Measurements from ENCODE around the gene PRKG1.
"Not testable (repeated sequence)": the region's sequence is repeated elsewhere in the genome, so short reads cannot be mapped to it uniquely, and the experiment has no call there.

The PRKG1 gene

DNA sequence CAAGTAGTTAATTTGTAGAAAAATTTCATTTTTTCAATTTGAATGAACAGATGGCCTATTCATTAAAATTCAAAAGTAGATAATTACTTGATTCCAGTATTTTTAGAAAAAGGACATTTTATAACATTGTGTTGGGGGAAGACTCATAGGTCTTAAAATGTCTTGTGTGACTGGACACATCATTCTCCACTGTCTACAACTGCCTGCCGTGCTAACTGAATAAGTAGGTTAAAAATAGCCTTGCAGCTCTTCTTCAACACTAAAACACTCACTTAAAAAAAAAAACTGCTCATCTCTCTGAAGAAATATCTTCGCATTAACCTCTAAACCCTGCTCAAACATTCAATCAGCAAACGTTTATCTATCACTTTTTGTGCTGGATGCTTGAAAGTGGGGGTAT, 371.3 kb downstream of the PRKG1 start:
- no peak for DNase-seq (ENCODE audit: low spot score in 2 of 2)
- in situ Hi-C loops (cut with MboI; ENCODE audit: low sequenced_read_pairs): no loop called here
- Histone ChIP-seq H3K4me1 (no peaks in the 10 kb centered on the region), H3K9me3 (no peaks in the 10 kb centered on the region), H3K4me3 (no peak overlapping the region), H3K27me3 (ENCODE audit: low read depth) (no peaks in the 10 kb centered on the region), H3K36me3 (replicated peaks) (no peaks in the 10 kb centered on the region)

DNA sequence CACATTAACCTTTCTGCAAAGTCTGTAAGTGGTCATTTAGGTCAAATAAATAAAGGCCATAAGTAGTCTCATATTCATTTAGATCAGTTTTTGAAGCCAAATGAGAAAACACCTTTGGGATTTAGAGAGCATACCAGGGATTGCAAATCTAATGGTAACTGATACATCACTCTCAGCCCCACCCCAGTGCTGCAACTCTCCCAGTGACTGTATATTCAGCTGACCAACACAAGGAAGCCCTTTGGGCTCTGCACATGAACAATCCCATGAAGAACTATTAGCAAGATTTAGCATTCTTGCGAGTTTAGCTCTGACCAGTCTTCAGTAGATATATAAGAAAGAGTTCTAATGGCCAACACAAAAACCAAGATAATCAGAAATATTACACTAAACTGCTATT, 372.8 kb downstream of the PRKG1 start:
- H3K4me3 ChIP-seq: no peak overlapping the region
- no peaks in the 10 kb centered on the region for H3K9me3 ChIP-seq
- no peaks in the 10 kb centered on the region for H3K36me3 ChIP-seq (replicated peaks)
- no peaks in the 10 kb centered on the region for H3K4me1 ChIP-seq
- in situ Hi-C loops (cut with MboI; ENCODE audit: low sequenced_read_pairs): no loop called here
- DNase-seq (ENCODE audit: low spot score in 2 of 2): no peak
- H3K27me3 ChIP-seq (ENCODE audit: low read depth): no peaks in the 10 kb centered on the region

DNA sequence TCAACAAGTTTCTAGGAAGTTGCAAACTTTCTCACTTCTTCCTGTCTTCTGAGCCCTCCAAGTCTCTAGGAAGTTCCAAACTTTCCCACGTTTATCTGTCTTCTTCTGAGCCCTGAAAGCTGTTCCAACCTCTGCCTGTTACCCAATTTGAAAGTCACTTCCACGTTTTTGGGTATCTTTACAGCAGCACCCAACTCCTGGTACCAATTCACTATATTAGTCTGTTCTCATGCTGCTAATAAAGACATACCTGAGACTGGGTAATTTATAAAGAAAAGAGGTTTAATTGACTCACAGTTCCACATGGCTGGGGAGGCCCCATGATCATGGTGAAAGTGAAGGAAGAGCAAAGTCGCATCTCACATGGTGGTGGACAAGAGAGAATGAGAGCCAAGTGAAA, 381.5 kb downstream of the PRKG1 start:
- H3K36me3 ChIP-seq (replicated peaks); H3K27me3 ChIP-seq (ENCODE audit: low read depth); in situ Hi-C loops (cut with MboI; ENCODE audit: low sequenced_read_pairs); H3K9me3 ChIP-seq; DNase-seq (ENCODE audit: low spot score in 2 of 2); H3K4me1 ChIP-seq; H3K4me3 ChIP-seq: not testable (repeated sequence)

DNA sequence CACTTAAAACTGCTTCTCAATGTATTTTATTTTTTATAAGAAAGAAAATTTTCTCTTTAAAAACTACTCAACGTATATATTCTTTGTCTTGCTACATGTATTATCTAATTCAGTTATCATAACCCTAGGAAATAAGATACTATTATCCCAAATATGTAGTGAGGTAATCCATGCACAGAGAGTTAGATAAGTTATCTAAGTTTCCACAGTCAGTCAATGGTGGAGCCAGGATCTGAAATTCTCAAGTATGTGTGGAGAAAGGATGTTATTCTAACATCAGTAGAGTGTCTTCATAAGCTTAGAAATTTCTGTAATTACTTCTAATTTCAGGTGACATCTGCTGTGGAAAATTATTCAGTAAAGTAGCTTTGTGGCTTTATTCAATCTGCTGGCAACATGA, 385.2 kb downstream of the PRKG1 start:
- Histone ChIP-seq H3K9me3 (no peaks in the 10 kb centered on the region), H3K4me3 (no peak overlapping the region), H3K4me1 (no peaks in the 10 kb centered on the region), H3K36me3 (replicated peaks) (no peaks in the 10 kb centered on the region), H3K27me3 (ENCODE audit: low read depth) (no peaks in the 10 kb centered on the region)
- in situ Hi-C loops (cut with MboI; ENCODE audit: low sequenced_read_pairs): no loop called here
- DNase-seq (ENCODE audit: low spot score in 2 of 2): no peak

DNA sequence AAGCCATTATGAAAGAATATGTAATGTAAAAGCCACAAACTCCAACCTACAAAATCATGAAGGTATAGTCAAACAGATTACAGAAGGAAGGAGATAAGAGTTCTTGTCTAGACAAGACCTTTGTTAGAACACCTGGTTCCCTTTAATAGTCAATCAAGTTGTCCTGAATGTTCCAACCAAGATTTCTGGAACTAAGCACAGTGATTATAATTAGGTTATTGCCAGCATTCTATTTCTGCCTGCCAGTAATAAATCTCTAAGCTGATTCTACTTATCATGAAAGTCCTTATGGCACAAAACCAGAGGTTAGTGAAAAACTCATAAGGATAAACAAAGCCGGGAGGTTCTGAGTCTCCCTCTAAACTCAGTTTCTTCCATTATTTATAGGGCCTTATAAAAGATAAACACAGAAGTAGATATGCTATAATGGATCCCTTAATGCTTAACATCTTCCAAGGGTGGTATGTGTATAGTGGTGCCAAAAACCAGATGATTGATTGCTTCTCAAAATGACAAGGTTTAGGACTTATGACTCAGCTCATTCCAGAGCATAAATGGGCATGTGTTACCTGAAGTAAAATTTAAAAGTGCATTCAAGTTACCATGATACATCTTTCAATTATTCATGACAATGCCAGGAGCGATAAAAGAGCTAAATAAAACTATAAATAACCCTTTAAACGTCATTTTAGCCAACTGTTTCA, 387.9 kb downstream of the PRKG1 start:
- in situ Hi-C loops (cut with MboI; ENCODE audit: low sequenced_read_pairs): no loop called here

DNA sequence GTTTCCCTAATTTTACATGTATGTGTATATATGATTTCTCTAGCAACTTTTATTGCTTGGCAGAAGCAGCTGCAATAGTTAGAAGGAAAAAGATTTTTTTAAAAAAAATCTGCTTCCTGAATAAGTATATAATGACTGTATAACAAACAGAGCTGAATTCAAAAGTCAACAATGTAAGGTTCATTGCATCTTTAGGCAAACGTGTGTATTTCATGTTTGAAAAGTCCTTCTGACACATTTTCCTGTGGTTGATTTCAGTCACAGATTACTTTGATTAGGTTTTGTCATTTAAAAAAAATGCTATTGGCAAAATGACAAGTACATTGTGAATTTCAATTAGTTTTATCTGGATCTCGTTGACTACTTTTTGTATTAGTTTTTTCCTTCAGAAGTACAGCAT, 394.1 kb downstream of the PRKG1 start:
- no peaks in the 10 kb centered on the region for H3K9me3 ChIP-seq
- no peak overlapping the region for H3K4me3 ChIP-seq
- H3K4me1 ChIP-seq: no peaks in the 10 kb centered on the region
- in situ Hi-C loops (cut with MboI; ENCODE audit: low sequenced_read_pairs): no loop called here
- DNase-seq (ENCODE audit: low spot score in 2 of 2): no peak
- peaks cover 3% of the 10 kb centered on the region; the same call in 1 of the 2 replicates for H3K27me3 ChIP-seq (ENCODE audit: low read depth)
- no peaks in the 10 kb centered on the region for H3K36me3 ChIP-seq (replicated peaks)

More for the DNA sequence above, 387.9 kb downstream of the PRKG1 start:
- no peak for DNase-seq (ENCODE audit: low spot score in 2 of 2)
- Histone ChIP-seq H3K4me1 (no peaks in the 10 kb centered on the region), H3K36me3 (replicated peaks) (no peaks in the 10 kb centered on the region), H3K4me3 (no peak overlapping the region), H3K9me3 (no peaks in the 10 kb centered on the region), H3K27me3 (ENCODE audit: low read depth) (no peaks in the 10 kb centered on the region)

DNA sequence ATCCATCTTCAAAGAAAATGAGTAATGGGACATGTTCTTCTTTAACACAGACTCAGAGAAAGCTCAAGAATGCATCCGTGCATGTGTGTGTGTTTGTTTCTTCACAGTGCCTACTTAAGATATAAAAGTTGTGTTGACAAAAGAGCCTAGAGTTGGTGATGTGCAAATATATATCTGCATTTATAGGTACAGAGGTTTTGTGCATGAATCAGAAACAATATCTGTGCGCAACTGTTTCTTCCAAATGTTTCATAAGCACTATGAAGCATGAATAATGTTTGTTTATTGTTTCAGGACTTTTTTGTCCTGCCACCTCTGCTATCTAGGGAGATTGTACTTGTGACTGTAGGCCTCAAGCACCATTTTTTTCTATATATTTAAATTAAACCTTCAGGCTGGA, 395.4 kb downstream of the PRKG1 start:
- Histone ChIP-seq H3K9me3 (no peaks in the 10 kb centered on the region), H3K4me3 (no peak overlapping the region), H3K36me3 (replicated peaks) (no peaks in the 10 kb centered on the region), H3K27me3 (ENCODE audit: low read depth) (peaks cover 3% of the 10 kb centered on the region; the same call in 1 of the 2 replicates), H3K4me1 (no peaks in the 10 kb centered on the region)
- in situ Hi-C loops (cut with MboI; ENCODE audit: low sequenced_read_pairs): no loop called here
- no peak for DNase-seq (ENCODE audit: low spot score in 2 of 2)

DNA sequence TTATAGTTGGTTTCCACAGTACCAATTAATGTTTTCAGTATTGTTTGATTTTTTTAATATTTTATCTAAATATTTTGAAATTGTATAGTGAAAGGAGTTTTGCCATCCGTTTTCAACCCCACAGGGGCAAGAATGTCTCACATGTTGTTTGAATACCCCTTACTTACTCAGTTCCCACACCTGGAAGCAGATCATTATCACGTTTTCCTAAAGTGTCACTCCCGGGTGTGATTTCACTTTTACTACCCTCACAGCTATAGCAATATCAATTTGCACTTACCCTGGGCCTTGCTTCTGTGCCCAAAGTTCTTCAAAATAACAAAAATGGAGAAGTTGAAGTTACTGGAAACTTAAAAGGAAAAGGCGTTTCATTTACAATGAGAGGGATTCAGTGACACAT, 397.0 kb downstream of the PRKG1 start:
- Histone ChIP-seq H3K9me3 (no peaks in the 10 kb centered on the region), H3K27me3 (ENCODE audit: low read depth) (peaks cover 3% of the 10 kb centered on the region; the same call in 1 of the 2 replicates), H3K4me3 (no peak overlapping the region), H3K4me1 (no peaks in the 10 kb centered on the region), H3K36me3 (replicated peaks) (no peaks in the 10 kb centered on the region)
- in situ Hi-C loops (cut with MboI; ENCODE audit: low sequenced_read_pairs): no loop called here
- no peak for DNase-seq (ENCODE audit: low spot score in 2 of 2)

DNA sequence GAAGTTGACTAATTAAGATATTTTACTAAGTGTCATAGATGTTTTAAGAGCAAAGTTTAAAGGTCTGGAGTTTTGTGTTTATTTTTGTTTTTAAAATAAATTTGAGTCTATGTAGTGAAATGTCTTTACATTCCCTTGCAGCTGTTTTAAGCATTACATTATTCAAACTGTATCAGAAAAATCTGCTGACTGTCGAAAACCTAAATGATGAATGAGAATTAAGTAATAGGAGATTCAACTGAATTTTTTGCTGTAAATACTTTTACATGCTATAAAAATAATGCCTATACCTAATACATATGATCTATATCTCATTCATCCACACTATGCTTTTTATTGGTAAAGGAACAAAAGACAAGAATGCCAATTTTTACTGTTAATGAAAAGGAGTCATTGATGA, 397.9 kb downstream of the PRKG1 start:
- H3K27me3 ChIP-seq (ENCODE audit: low read depth): peaks cover 3% of the 10 kb centered on the region; the same call in 1 of the 2 replicates
- no peaks in the 10 kb centered on the region for H3K36me3 ChIP-seq (replicated peaks)
- no peaks in the 10 kb centered on the region for H3K9me3 ChIP-seq
- no peak for DNase-seq (ENCODE audit: low spot score in 2 of 2)
- H3K4me1 ChIP-seq: no peaks in the 10 kb centered on the region
- in situ Hi-C loops (cut with MboI; ENCODE audit: low sequenced_read_pairs): no loop called here
- H3K4me3 ChIP-seq: no peak overlapping the region

DNA sequence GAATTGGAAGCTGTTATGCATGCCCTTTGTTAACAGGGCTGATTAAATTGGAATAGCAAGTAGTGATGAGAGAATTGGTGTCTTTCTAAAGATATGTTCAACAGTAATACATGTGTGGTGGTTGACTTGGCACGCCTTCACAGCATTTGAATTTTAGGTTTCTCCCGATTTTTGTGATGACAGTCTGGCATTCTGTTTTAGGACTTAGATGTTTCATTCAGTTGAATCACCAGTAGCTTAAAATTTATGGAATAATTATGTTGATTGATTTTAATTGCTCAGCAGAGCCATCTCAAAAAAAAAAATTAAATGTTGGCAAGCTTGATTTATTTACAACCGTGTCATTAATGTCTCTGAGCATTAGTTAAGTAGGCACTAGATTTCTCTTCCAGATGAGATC, 405.4 kb downstream of the PRKG1 start:
- Histone ChIP-seq H3K4me3 (no peak overlapping the region), H3K4me1 (no peaks in the 10 kb centered on the region), H3K9me3 (no peaks in the 10 kb centered on the region), H3K27me3 (ENCODE audit: low read depth) (no peaks in the 10 kb centered on the region), H3K36me3 (replicated peaks) (no peaks in the 10 kb centered on the region)
- in situ Hi-C loops (cut with MboI; ENCODE audit: low sequenced_read_pairs): no loop called here
- no peak for DNase-seq (ENCODE audit: low spot score in 2 of 2)

DNA sequence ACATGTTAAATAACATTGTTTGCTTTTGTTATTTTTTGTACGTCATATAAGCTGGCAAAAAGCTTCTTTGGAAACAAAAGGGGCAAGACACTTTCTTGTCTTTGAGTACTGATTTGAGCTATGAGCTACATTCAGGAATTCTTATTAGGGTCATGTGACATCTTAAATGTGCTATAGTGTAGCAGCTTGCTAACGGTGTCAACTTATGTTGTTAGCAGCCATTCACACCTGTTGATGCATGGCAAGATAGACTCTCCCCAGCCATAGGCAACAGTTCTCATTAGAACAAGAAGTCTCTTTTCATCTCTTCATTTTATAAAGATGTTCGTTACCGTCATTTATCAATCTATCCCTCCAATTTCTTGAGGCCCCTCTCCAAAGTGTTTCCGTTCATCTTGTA, 411.4 kb downstream of the PRKG1 start:
- in situ Hi-C loops (cut with MboI; ENCODE audit: low sequenced_read_pairs): no loop called here
- H3K36me3 ChIP-seq (replicated peaks): no peaks in the 10 kb centered on the region
- no peaks in the 10 kb centered on the region for H3K9me3 ChIP-seq
- DNase-seq (ENCODE audit: low spot score in 2 of 2): no peak
- no peaks in the 10 kb centered on the region for H3K4me1 ChIP-seq
- no peak overlapping the region for H3K4me3 ChIP-seq
- peaks cover 4% of the 10 kb centered on the region for H3K27me3 ChIP-seq (ENCODE audit: low read depth)

DNA sequence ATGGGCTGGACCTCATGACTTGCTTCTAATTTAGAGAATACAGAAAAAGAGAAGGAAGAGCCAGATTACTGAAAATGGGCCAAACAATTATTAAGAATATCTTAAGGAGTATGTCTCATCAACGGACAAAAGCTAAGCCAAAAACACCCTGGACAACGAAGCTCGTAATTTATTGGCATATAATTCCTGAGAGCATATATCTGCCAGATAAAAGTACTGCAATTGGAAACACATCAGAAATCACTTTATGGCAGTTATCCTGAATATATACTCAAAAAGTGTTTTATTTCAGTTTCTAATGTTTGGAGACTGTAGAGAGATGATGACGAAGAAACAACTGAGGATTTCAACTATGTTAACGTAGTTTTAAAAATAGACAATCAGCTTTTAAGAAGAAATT, 413.3 kb downstream of the PRKG1 start:
- Histone ChIP-seq H3K4me1 (no peaks in the 10 kb centered on the region), H3K9me3 (no peaks in the 10 kb centered on the region), H3K4me3 (no peak overlapping the region), H3K36me3 (replicated peaks) (no peaks in the 10 kb centered on the region), H3K27me3 (ENCODE audit: low read depth) (peaks cover 4% of the 10 kb centered on the region)
- in situ Hi-C loops (cut with MboI; ENCODE audit: low sequenced_read_pairs): no loop called here
- no peak for DNase-seq (ENCODE audit: low spot score in 2 of 2)

DNA sequence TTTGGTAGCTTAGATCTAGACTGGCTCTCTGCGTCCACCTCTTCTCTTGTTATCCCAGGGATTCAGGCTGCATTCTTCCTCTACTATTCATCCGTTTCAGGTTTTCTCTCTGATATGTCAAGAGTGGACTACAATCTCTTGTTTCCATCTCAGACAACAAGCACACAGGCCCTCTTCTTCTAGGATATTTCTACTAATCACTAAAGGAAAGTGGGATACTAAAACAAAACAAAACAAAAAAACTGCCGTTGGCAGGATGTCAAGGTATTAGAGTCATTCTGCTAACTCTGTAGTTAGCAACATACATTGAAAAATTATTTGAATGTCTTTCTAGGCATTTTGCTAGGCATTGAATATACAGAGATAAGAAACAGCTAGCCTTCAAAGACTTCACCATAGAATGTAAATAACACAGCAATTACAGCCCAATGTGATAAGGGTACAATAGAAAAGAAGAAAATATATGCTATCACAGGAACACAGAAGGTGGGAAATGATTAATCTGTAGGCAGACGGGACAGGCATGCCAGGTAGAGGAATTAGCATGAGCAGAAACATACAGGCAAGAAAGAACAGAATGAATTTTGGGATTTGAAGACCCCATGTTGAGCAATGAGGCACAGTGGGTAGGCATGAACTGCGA, 414.6 kb downstream of the PRKG1 start:
- no peaks in the 10 kb centered on the region for H3K4me1 ChIP-seq
- in situ Hi-C loops (cut with MboI; ENCODE audit: low sequenced_read_pairs): no loop called here
- peaks cover 4% of the 10 kb centered on the region for H3K27me3 ChIP-seq (ENCODE audit: low read depth)
- H3K9me3 ChIP-seq: no peaks in the 10 kb centered on the region
- no peak overlapping the region for H3K4me3 ChIP-seq
- no peak for DNase-seq (ENCODE audit: low spot score in 2 of 2)
- H3K36me3 ChIP-seq (replicated peaks): no peaks in the 10 kb centered on the region

DNA sequence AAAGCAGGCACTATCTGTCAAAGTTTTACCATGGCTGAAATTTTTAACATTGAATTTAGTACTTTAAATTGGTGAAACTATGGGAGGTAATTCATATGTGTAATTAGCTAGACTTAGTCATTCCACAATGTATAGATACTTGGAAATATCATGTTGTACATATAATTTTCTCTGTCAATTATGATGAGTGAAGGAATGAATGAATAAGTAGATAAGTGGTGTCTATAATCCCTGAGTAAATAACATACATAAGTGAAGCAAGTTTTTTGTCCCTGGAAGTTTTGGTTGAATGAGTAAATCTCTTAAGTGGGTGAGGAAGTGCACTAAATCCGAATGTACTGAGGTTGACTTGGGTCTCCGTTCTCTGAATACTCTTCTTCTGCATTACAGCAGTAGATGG, 424.1 kb downstream of the PRKG1 start:
- no peak for DNase-seq (ENCODE audit: low spot score in 2 of 2)
- Histone ChIP-seq H3K4me1 (no peaks in the 10 kb centered on the region), H3K4me3 (no peak overlapping the region), H3K27me3 (ENCODE audit: low read depth) (no peaks in the 10 kb centered on the region), H3K9me3 (no peaks in the 10 kb centered on the region), H3K36me3 (replicated peaks) (no peaks in the 10 kb centered on the region)
- in situ Hi-C loops (cut with MboI; ENCODE audit: low sequenced_read_pairs): no loop called here

DNA sequence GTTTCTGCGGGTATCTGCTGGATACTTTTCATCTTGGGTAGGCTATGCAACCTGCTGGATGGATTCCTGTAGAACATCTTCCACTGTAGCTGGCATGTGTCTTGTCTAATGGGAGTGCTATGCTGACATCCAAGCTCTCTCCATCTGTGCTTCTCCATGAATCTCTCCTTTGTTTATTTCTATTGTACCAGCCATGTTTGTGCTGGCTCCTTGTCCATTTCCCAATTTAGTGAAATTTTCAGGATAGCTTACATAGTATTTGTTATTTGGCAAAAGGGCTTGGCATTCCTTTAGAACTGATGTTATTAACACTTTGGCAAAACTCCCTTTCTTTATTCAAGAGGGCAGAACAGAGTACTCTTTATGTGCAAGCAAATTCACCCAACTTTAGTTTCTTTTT, 427.1 kb downstream of the PRKG1 start:
- Histone ChIP-seq H3K4me1 (no peaks in the 10 kb centered on the region), H3K36me3 (replicated peaks) (no peaks in the 10 kb centered on the region), H3K4me3 (no peak overlapping the region), H3K27me3 (ENCODE audit: low read depth) (no peaks in the 10 kb centered on the region), H3K9me3 (no peaks in the 10 kb centered on the region)
- in situ Hi-C loops (cut with MboI; ENCODE audit: low sequenced_read_pairs): no loop called here
- DNase-seq (ENCODE audit: low spot score in 2 of 2): no peak

Data from HAP-1 (cell line).